HG03196 (cell line): ENCODE measurements around the gene ATG12.
"Not testable (repeated sequence)": the region's sequence is repeated elsewhere in the genome, so short reads cannot be mapped to it uniquely, and the experiment has no call there.

Source experiments
- ATAC-seq: cut with Tn5 transposase; IDR thresholded peaks from one replicate; pipeline ENCODE4 v1.9.1; 2021; ENCODE audit not compliant: unreplicated experiment

Gene ATG12

GRCh38 chr5:115809946-115810345, 31.4 kb downstream of the ATG12 start:
- ATAC-seq: no peak

GRCh38 chr5:115808066-115808465, 33.3 kb downstream of the ATG12 start:
- not testable (repeated sequence) for ATAC-seq

- ATAC-seq: no peak
These were observed 33.7 kb downstream of the ATG12 start for GRCh38 chr5:115807654-115808052.

- no peak for ATAC-seq
These were observed 34.2 kb downstream of the ATG12 start for GRCh38 chr5:115806986-115807653.

GRCh38 chr5:115801984-115802383, 39.4 kb downstream of the ATG12 start:
- ATAC-seq: no peak

- no peak for ATAC-seq
These were observed 40.2 kb downstream of the ATG12 start for GRCh38 chr5:115801152-115801551.

- ATAC-seq: no peak
These were observed 41.3 kb downstream of the ATG12 start for GRCh38 chr5:115800108-115800507.

GRCh38 chr5:115798252-115798651, 43.1 kb downstream of the ATG12 start:
- no peak for ATAC-seq

GRCh38 chr5:115796656-115797055, 44.7 kb downstream of the ATG12 start:
- no peak for ATAC-seq

- ATAC-seq: no peak
These were observed 45.7 kb downstream of the ATG12 start for GRCh38 chr5:115795700-115796099.

- ATAC-seq: no peak
These were observed 52.9 kb downstream of the ATG12 start for GRCh38 chr5:115788440-115788839.

- ATAC-seq: no peak
These were observed 53.9 kb downstream of the ATG12 start for GRCh38 chr5:115787426-115787825.

- ATAC-seq: no peak
These were observed 55.8 kb downstream of the ATG12 start for GRCh38 chr5:115785381-115786065.

GRCh38 chr5:115778417-115778816, 62.9 kb downstream of the ATG12 start:
- ATAC-seq: no peak
